Parathyroid adenoma (tissue), 2 donors: ENCODE data around the gene GOLGA2.
A peak's percentile ranks its signal among the peaks of the same experiment; 100 is the strongest.

Experiments
- H2AFZ ChIP-seq: fragments of 300-600 bp; sonication (generic); one replicate; pipeline ENCODE4 v1.7.0; 2017; ENCODE audit warnings: antibody characterized with exemption, mild to moderate bottlenecking
- H3K27ac ChIP-seq: fragments of 300-600 bp; sonication (generic); one replicate; pipeline ENCODE4 v1.7.0; 2017
- H3K27me3 ChIP-seq: fragments of 300-600 bp; sonication (generic); one replicate; pipeline ENCODE4 v1.7.0; 2017; ENCODE audit warnings: low read length; ENCODE audit not compliant: control insufficient read depth, insufficient read depth
- H3K36me3 ChIP-seq: fragments of 300-600 bp; sonication (generic); one replicate; pipeline ENCODE4 v1.7.0; 2017; ENCODE audit warnings: low read length; ENCODE audit not compliant: control insufficient read depth, insufficient read depth
- H3K4me1 ChIP-seq: fragments of 300-600 bp; sonication (generic); one replicate; pipeline ENCODE4 v1.7.0; 2017; ENCODE audit warnings: control low read depth
- H3K4me2 ChIP-seq: fragments of 300-600 bp; sonication (generic); one replicate; pipeline ENCODE4 v1.7.0; 2017; ENCODE audit warnings: low read length
- H3K4me3 ChIP-seq: fragments of 300-600 bp; sonication (generic); one replicate; pipeline ENCODE4 v1.7.0; 2017; ENCODE audit warnings: low read depth, low read length
- H3K79me2 ChIP-seq: fragments of 300-600 bp; sonication (generic); one replicate; pipeline ENCODE4 v1.7.0; 2017; ENCODE audit warnings: control low read depth
- H3K9ac ChIP-seq: fragments of 300-600 bp; sonication (generic); one replicate; pipeline ENCODE4 v1.7.0; 2017; ENCODE audit warnings: mild to moderate bottlenecking
- H3K9me3 ChIP-seq: fragments of 300-600 bp; sonication (generic); one replicate; pipeline ENCODE4 v1.7.0; 2017; ENCODE audit warnings: low read length; ENCODE audit not compliant: control insufficient read depth
- TF ChIP-seq, protein P1 (sequence below): fragments of 300-600 bp; sonication (generic); IDR thresholded peaks from one replicate; pipeline ENCODE4 v1.7.0; 2017; ENCODE audit warnings: antibody characterized with exemption, mild to moderate bottlenecking
- donor health status: primary hyperparathyroidism.

Gene GOLGA2

DNA sequence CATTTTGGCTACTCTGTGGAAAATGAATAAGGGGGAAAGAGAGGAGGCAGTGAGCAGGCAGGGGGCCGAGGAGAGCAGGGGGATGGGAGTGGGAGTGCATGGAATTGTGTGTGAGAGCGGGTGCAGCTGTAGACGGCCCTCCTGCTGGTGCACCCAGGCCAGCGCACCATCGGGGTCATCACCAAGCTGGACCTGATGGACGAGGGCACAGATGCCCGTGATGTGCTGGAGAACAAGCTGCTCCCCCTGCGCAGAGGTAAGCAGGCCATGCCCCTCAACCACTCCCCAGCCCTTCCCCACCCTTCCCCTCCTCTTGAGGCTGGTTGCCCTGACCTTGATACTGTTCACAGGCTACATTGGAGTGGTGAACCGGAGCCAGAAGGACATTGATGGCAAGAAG, 56.0 kb downstream of the GOLGA2 start:
- Histone ChIP-seq H3K27me3 (no peaks in the 10 kb centered on the region), H3K79me2 (no peaks in the 10 kb centered on the region), H3K4me2 (no peak overlapping the region), H2AFZ (no peak overlapping the region), H3K36me3 (no peaks in the 10 kb centered on the region), H3K9me3 (no peaks in the 10 kb centered on the region), H3K9ac (no peak overlapping the region), H3K4me1 (no peaks in the 10 kb centered on the region), H3K4me3 (no peak overlapping the region), H3K27ac (no peak overlapping the region)
- TF ChIP-seq, protein P1, sequence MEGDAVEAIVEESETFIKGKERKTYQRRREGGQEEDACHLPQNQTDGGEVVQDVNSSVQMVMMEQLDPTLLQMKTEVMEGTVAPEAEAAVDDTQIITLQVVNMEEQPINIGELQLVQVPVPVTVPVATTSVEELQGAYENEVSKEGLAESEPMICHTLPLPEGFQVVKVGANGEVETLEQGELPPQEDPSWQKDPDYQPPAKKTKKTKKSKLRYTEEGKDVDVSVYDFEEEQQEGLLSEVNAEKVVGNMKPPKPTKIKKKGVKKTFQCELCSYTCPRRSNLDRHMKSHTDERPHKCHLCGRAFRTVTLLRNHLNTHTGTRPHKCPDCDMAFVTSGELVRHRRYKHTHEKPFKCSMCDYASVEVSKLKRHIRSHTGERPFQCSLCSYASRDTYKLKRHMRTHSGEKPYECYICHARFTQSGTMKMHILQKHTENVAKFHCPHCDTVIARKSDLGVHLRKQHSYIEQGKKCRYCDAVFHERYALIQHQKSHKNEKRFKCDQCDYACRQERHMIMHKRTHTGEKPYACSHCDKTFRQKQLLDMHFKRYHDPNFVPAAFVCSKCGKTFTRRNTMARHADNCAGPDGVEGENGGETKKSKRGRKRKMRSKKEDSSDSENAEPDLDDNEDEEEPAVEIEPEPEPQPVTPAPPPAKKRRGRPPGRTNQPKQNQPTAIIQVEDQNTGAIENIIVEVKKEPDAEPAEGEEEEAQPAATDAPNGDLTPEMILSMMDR = no peak

DNA sequence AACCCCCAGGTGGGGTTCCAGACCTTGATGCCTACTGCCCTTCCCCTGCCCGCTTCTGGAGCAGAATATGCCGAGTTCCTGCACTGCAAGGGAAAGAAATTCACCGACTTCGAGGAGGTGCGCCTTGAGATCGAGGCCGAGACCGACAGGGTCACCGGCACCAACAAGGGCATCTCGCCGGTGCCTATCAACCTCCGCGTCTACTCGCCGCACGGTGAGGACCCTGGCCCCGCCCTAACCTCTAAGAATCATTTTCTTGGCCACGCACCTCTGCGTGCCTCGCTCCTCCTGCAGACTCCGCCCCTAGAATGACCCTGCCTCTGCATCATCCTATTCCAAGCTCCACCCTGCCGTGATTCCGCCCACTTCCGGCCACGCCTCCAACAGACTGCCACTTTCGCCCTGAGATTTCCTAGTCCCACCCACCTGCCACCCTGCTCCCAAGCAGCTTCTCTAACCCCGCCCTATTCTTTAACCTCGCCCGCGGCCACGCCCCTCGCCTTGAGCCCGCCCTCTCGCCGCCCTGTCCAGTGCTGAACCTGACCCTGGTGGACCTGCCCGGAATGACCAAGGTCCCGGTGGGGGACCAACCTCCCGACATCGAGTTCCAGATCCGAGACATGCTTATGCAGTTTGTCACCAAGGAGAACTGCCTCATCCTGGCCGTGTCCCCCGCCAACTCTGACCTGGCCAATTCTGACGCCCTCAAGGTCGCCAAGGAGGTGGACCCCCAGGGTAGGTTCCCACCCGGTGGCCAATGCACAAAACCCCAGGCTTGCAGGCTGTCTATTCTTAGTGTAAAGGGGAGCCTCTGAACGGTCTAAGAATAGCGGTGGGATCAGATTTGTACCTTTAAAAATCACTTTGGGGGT, 57.1 kb downstream of the GOLGA2 start:
- TF ChIP-seq, protein P1 = no peak
- H3K79me2 ChIP-seq = no peaks in the 10 kb centered on the region
- H2AFZ ChIP-seq = peak overlapping the region; percentile 46
- no peaks in the 10 kb centered on the region for H3K36me3 ChIP-seq
- peak overlapping the region; percentile 38 for H3K4me3 ChIP-seq
- H3K4me1 ChIP-seq = no peaks in the 10 kb centered on the region
- no peaks in the 10 kb centered on the region for H3K27me3 ChIP-seq
- H3K27ac ChIP-seq = no peak overlapping the region
- no peaks in the 10 kb centered on the region for H3K9me3 ChIP-seq
- no peak overlapping the region for H3K9ac ChIP-seq
- peak overlapping the region; percentile 60 for H3K4me2 ChIP-seq

DNA sequence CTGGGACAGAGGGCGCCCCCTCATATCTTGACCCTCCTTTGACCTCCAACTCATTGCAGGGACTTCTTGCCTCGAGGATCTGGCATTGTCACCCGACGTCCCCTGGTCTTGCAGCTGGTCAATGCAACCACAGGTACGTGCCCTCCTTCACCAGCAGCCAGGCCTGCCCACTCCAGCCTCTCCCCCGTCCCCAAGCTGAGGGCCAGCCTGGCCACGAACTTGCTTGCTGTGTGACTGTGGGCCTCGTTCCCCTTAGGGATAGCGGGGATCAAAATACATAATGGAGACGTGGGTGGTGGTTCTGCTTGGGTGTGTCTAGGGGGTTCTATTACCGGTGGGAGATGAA, 57.7 kb downstream of the GOLGA2 start:
- no peaks in the 10 kb centered on the region for H3K36me3 ChIP-seq
- no peak overlapping the region for H2AFZ ChIP-seq
- no peaks in the 10 kb centered on the region for H3K27me3 ChIP-seq
- TF ChIP-seq, protein P1 = no peak
- no peaks in the 10 kb centered on the region for H3K9me3 ChIP-seq
- H3K4me3 ChIP-seq = peak overlapping the region; percentile 32
- no peak overlapping the region for H3K9ac ChIP-seq
- no peak overlapping the region for H3K27ac ChIP-seq
- H3K4me2 ChIP-seq = peak overlapping the region; percentile 37
- H3K79me2 ChIP-seq = no peaks in the 10 kb centered on the region
- H3K4me1 ChIP-seq = no peaks in the 10 kb centered on the region

DNA sequence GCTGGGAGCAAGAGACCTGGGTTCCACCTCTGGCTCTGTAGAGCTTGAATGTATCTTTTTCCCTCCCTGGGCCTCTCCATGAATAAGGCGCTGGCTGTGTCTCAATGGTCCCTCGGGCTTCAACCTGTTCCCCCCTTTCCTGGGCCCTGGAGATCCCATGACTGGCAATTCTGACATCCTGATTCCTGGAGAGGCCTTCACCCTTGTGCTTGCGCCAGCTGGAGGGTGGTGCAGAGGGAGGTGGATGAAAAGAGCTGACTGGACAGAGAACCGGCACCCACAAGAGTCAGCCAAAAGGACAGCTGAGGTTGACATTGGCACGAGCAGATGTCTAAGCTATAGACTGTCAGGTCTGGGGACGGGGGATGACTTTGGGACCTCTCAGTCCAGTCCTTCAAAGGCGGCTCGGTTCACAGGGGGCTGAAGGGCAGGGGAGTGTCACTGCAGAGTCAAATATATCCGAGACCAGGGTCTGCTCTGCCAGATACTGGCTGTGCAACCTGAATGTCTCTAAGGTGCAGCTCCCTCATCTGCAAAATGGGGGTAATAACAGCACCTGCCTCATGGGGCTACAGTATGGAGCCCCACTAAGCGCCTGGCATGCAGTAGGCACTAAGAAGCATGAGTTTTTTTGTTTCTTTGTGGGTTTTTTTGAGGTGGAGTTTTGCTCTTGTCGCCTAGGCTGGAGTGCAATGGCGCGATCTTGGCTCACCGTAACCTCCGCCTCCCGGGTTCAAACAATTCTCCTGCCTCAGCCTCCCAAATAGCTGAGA, 58.8 kb downstream of the GOLGA2 start:
- H3K4me1 ChIP-seq = no peaks in the 10 kb centered on the region
- no peaks in the 10 kb centered on the region for H3K9me3 ChIP-seq
- no peak overlapping the region for H3K4me3 ChIP-seq
- H3K27me3 ChIP-seq = no peaks in the 10 kb centered on the region
- no peak overlapping the region for H3K9ac ChIP-seq
- no peaks in the 10 kb centered on the region for H3K79me2 ChIP-seq
- H3K36me3 ChIP-seq = no peaks in the 10 kb centered on the region
- H3K27ac ChIP-seq = no peak overlapping the region
- H3K4me2 ChIP-seq = no peak overlapping the region
- TF ChIP-seq, protein P1 = no peak
- no peak overlapping the region for H2AFZ ChIP-seq
